SK-N-MC (cell line): Measurements from ENCODE around the gene CDH4.

Experiments
- EZH2 ChIP-seq: fragments of 200-600 bp; sonication (generic); IDR thresholded peaks from one replicate; pipeline ENCODE4 v1.6.1; 2017; ENCODE audit warnings: antibody characterized with exemption
- POLR2AphosphoS5 ChIP-seq: IDR thresholded peaks from 2 replicates; pipeline ENCODE4 v1.6.1; 2012; ENCODE audit warnings: mild to moderate bottlenecking, low read depth, low read length, borderline replicate concordance

- TF ChIP-seq EZH2: no peak
- TF ChIP-seq POLR2AphosphoS5: no peak
Measured at GRCh38 chr20:61745397-61746146, 493.5 kb downstream of the CDH4 start.
